ENCODE data around the gene KIF5B. TPM values are rescaled to one million over a fixed set of nuclear protein-coding genes. Genes with fewer than 3 reads are reported as not detected.
A peak's percentile ranks its signal among the peaks of the same experiment; 100 is the strongest.
"Not testable (repeated sequence)": the region's sequence is repeated elsewhere in the genome, so short reads cannot be mapped to it uniquely, and the experiment has no call there.

The KIF5B gene
- total RNA-seq, 2 experiments from 2014 or later, result 61.3 to 62.4 TPM

GRCh38 chr10:32073659-32074058 is 17.4 kb upstream of the KIF5B start:
- ChIA-PET CTCF (no interaction called here), POLR2A (no interaction called here)
- no peak for DNase-seq
- H3K36me3 Mint-ChIP-seq (ENCODE audit: low read depth), result no peaks in the 10 kb centered on the region
- peaks cover 5% of the 10 kb centered on the region for H3K27me3 Mint-ChIP-seq
- H3K4me1 Mint-ChIP-seq, result no peaks in the 10 kb centered on the region
- H3K27ac Mint-ChIP-seq, result no peak overlapping the region
- H3K9me3 Mint-ChIP-seq, result no peaks in the 10 kb centered on the region
- H3K4me3 Mint-ChIP-seq, result no peak overlapping the region

- DNase-seq, result no peak
- no peaks in the 10 kb centered on the region for H3K4me1 Mint-ChIP-seq
- no peak overlapping the region for H3K27ac Mint-ChIP-seq
- H3K36me3 Mint-ChIP-seq (ENCODE audit: low read depth), result no peaks in the 10 kb centered on the region
- H3K9me3 Mint-ChIP-seq, result no peaks in the 10 kb centered on the region
- H3K4me3 Mint-ChIP-seq, result no peak overlapping the region
- ChIA-PET CTCF (no interaction called here), POLR2A (no interaction called here)
- peaks cover 5% of the 10 kb centered on the region for H3K27me3 Mint-ChIP-seq
Measured at GRCh38 chr10:32073128-32073527, 16.9 kb upstream of the KIF5B start.

- no peak for DNase-seq
- Mint-ChIP-seq H3K4me1 (no peaks in the 10 kb centered on the region), H3K4me3 (no peak overlapping the region), H3K27me3 (peaks cover 5% of the 10 kb centered on the region), H3K9me3 (no peaks in the 10 kb centered on the region), H3K36me3 (ENCODE audit: low read depth) (no peaks in the 10 kb centered on the region), H3K27ac (peak overlapping the region; percentile 6)
- ChIA-PET POLR2A (no interaction called here), CTCF (no interaction called here)
Measured at GRCh38 chr10:32072025-32072800, 16.0 kb upstream of the KIF5B start.

- no peak for DNase-seq
- POLR2A ChIA-PET, result no interaction called here
- CTCF ChIA-PET, result no interaction called here
- no peaks in the 10 kb centered on the region for H3K36me3 Mint-ChIP-seq (ENCODE audit: low read depth)
- peaks cover 2% of the 10 kb centered on the region for H3K9me3 Mint-ChIP-seq
- H3K4me1 Mint-ChIP-seq, result no peaks in the 10 kb centered on the region
- H3K27me3 Mint-ChIP-seq, result peaks cover 5% of the 10 kb centered on the region
- no peak overlapping the region for H3K4me3 Mint-ChIP-seq
- no peak overlapping the region for H3K27ac Mint-ChIP-seq
Measured at GRCh38 chr10:32070645-32071044, 14.4 kb upstream of the KIF5B start.

GRCh38 chr10:32068569-32068968 is 12.3 kb upstream of the KIF5B start:
- CTCF ChIA-PET, result no interaction called here
- no peak overlapping the region for H3K4me3 Mint-ChIP-seq
- H3K36me3 Mint-ChIP-seq (ENCODE audit: low read depth), result no peaks in the 10 kb centered on the region
- H3K4me1 Mint-ChIP-seq, result no peaks in the 10 kb centered on the region
- no peak for DNase-seq
- POLR2A ChIA-PET, result no interaction called here
- H3K9me3 Mint-ChIP-seq, result peaks cover 2% of the 10 kb centered on the region
- H3K27ac Mint-ChIP-seq, result no peak overlapping the region
- H3K27me3 Mint-ChIP-seq, result no peaks in the 10 kb centered on the region

- H3K4me1 Mint-ChIP-seq; H3K27me3 Mint-ChIP-seq; H3K9me3 Mint-ChIP-seq; POLR2A ChIA-PET; CTCF ChIA-PET; H3K27ac Mint-ChIP-seq; DNase-seq; H3K36me3 Mint-ChIP-seq (ENCODE audit: low read depth); H3K4me3 Mint-ChIP-seq: not testable (repeated sequence)
Measured at GRCh38 chr10:32067931-32068330, 11.7 kb upstream of the KIF5B start.

- no peaks in the 10 kb centered on the region for H3K36me3 Mint-ChIP-seq (ENCODE audit: low read depth)
- no peak for DNase-seq
- H3K27ac Mint-ChIP-seq, result peak overlapping the region; percentile 50
- POLR2A ChIA-PET, result no interaction called here
- no peaks in the 10 kb centered on the region for H3K4me1 Mint-ChIP-seq
- CTCF ChIA-PET, result no interaction called here
- peaks cover 2% of the 10 kb centered on the region for H3K27me3 Mint-ChIP-seq
- H3K4me3 Mint-ChIP-seq, result no peak overlapping the region
- H3K9me3 Mint-ChIP-seq, result peaks cover 2% of the 10 kb centered on the region
Measured at GRCh38 chr10:32065856-32066255, 9.6 kb upstream of the KIF5B start.

GRCh38 chr10:32061440-32061839 is 5.2 kb upstream of the KIF5B start:
- POLR2A ChIA-PET, result no interaction called here
- H3K4me1 Mint-ChIP-seq, result peaks cover 9% of the 10 kb centered on the region
- DNase-seq, result no peak
- H3K27me3 Mint-ChIP-seq, result peaks cover 2% of the 10 kb centered on the region
- no peaks in the 10 kb centered on the region for H3K36me3 Mint-ChIP-seq (ENCODE audit: low read depth)
- no peak overlapping the region for H3K27ac Mint-ChIP-seq
- peaks cover 2% of the 10 kb centered on the region for H3K9me3 Mint-ChIP-seq
- CTCF ChIA-PET, result interaction anchor here (1.0 kb wide), 1 partner anchor 239 kb away, joined by 3 read pairs; no protein-coding TSS in a partner anchor
- no peak overlapping the region for H3K4me3 Mint-ChIP-seq

GRCh38 chr10:32060347-32060746 is 4.1 kb upstream of the KIF5B start:
- peaks cover 10% of the 10 kb centered on the region for H3K4me1 Mint-ChIP-seq
- H3K27ac Mint-ChIP-seq, result no peak overlapping the region
- H3K9me3 Mint-ChIP-seq, result no peaks in the 10 kb centered on the region
- ChIA-PET CTCF (no interaction called here), POLR2A (no interaction called here)
- H3K27me3 Mint-ChIP-seq, result peaks cover 2% of the 10 kb centered on the region
- no peak for DNase-seq
- no peak overlapping the region for H3K4me3 Mint-ChIP-seq
- H3K36me3 Mint-ChIP-seq (ENCODE audit: low read depth), result no peaks in the 10 kb centered on the region

GRCh38 chr10:32059472-32059871 is 3.2 kb upstream of the KIF5B start:
- peaks cover 7% of the 10 kb centered on the region for H3K36me3 Mint-ChIP-seq (ENCODE audit: low read depth)
- no peak overlapping the region for H3K4me3 Mint-ChIP-seq
- no peaks in the 10 kb centered on the region for H3K9me3 Mint-ChIP-seq
- H3K27ac Mint-ChIP-seq, result no peak overlapping the region
- ChIA-PET CTCF (no interaction called here), POLR2A (no interaction called here)
- H3K27me3 Mint-ChIP-seq, result peaks cover 2% of the 10 kb centered on the region
- H3K4me1 Mint-ChIP-seq, result peaks cover 12% of the 10 kb centered on the region
- DNase-seq, result no peak

GRCh38 chr10:32057036-32057372 is 779 bp upstream of the KIF5B start:
- Mint-ChIP-seq H3K27ac (peak overlapping the region; percentile 99), H3K27me3 (no peaks in the 10 kb centered on the region), H3K4me1 (peaks cover 33% of the 10 kb centered on the region), H3K9me3 (no peaks in the 10 kb centered on the region), H3K36me3 (ENCODE audit: low read depth) (peaks cover 16% of the 10 kb centered on the region), H3K4me3 (peak overlapping the region; percentile 97)
- ChIA-PET CTCF (interaction anchor here (1.0 kb wide), 1 partner anchor 93 kb away, joined by 3 read pairs; no protein-coding TSS in a partner anchor), POLR2A (no interaction called here)
- no peak for DNase-seq

- Mint-ChIP-seq H3K36me3 (ENCODE audit: low read depth) (peaks cover 19% of the 10 kb centered on the region), H3K27ac (peak overlapping the region; percentile 99), H3K4me3 (peak overlapping the region; percentile 97), H3K27me3 (no peaks in the 10 kb centered on the region), H3K9me3 (no peaks in the 10 kb centered on the region), H3K4me1 (peaks cover 47% of the 10 kb centered on the region)
- DNase-seq, result peak; percentile 64
- POLR2A ChIA-PET, result no interaction called here
- CTCF ChIA-PET, result no interaction called here
Measured at GRCh38 chr10:32055478-32056135, 618 bp downstream of the KIF5B start.

GRCh38 chr10:32054094-32054493 is 2.1 kb downstream of the KIF5B start:
- Mint-ChIP-seq H3K27ac (peak overlapping the region; percentile 99), H3K27me3 (no peaks in the 10 kb centered on the region), H3K9me3 (no peaks in the 10 kb centered on the region), H3K36me3 (ENCODE audit: low read depth) (peaks cover 33% of the 10 kb centered on the region), H3K4me3 (peak overlapping the region; percentile 97), H3K4me1 (peaks cover 62% of the 10 kb centered on the region)
- POLR2A ChIA-PET, result interaction anchor here (0.6 kb wide), 1 partner anchor 299 kb away, joined by 3 read pairs; no protein-coding TSS in a partner anchor
- CTCF ChIA-PET, result interaction anchor here (1.2 kb wide), 1 partner anchor 21 kb away, joined by 3 read pairs; no protein-coding TSS in a partner anchor
- DNase-seq, result no peak

All from activated CD4-positive, alpha-beta T cell treated with anti-CD3 and anti-CD28 coated beads, Interleukin-2, amount 10 ng/mL, durations not matched to agents 7 days and 5 days (primary cell).